PC-3 (cell line): ENCODE results near the gene TRIM31. TPM values are rescaled to one million over a fixed set of nuclear protein-coding genes. Genes with fewer than 3 reads are reported as not detected.

ENCODE experiments used
- ATAC-seq: fragments of 200-7000 bp; cut with Tn5 transposase; 2 replicates; pipeline ENCODE4 v1.9.1; 2020; ENCODE audit warnings: mild to moderate bottlenecking, moderate library complexity
- BruUV-seq: library from RNA; stranded (reverse); fragments of 400-500 nt; replicated peaks from 2 replicates; lab custom pipeline; 2021; lab: Mats Ljungman, UMichigan
- CTCF ChIA-PET: fragments of 300-600 bp; sonication (Branson Sonifier 250); formaldehyde crosslinking; loops from one replicate; lab custom pipeline; 2022; ENCODE audit warnings: antibody characterized with exemption; lab: Charles Lee
- POLR2A ChIA-PET: fragments of 300-600 bp; sonication (Branson Sonifier 250); formaldehyde crosslinking; loops from one replicate; lab custom pipeline; 2022; ENCODE audit warnings: antibody characterized with exemption; ENCODE audit not compliant: unreplicated experiment; lab: Charles Lee
- DNase-seq: peaks from one replicate; pipeline ENCODE4 v3.0.0-alpha.2; 2015
- H2AFZ ChIP-seq: fragments of 300-600 bp; sonication (generic); 2 replicates; pipeline ENCODE4 v1.6.0; 2016; ENCODE audit warnings: antibody characterized with exemption, low read length
- H3F3A ChIP-seq: fragments of 300-600 bp; sonication (generic); one replicate; pipeline ENCODE4 v1.6.0; 2017; ENCODE audit warnings: antibody characterized with exemption, low read length, control low read depth, mild to moderate bottlenecking; ENCODE audit not compliant: unreplicated experiment
- H3K27ac ChIP-seq: fragments of 300-600 bp; sonication (generic); 2 replicates; pipeline ENCODE4 v1.5.1; 2016; ENCODE audit warnings: mild to moderate bottlenecking, low read length
- H3K27me3 ChIP-seq: fragments of 300-600 bp; sonication (generic); 2 replicates; pipeline ENCODE4 v1.6.1; 2016; ENCODE audit warnings: low read length, mixed read lengths
- H3K36me3 ChIP-seq: fragments of 300-600 bp; sonication (generic); 2 replicates; pipeline ENCODE4 v1.6.1; 2016; ENCODE audit warnings: low read depth, mixed run types, low read length, mixed read lengths
- H3K4me1 ChIP-seq: fragments of 300-600 bp; sonication (generic); 2 replicates; pipeline ENCODE4 v1.5.1; 2016; ENCODE audit warnings: low read length; ENCODE audit not compliant: insufficient read depth
- H3K4me2 ChIP-seq: fragments of 300-600 bp; sonication (generic); 2 replicates; pipeline ENCODE4 v1.6.0; 2016; ENCODE audit warnings: low read length
- H3K4me3 ChIP-seq: fragments of 300-600 bp; sonication (generic); 2 replicates; pipeline ENCODE4 v1.5.1; 2016; ENCODE audit warnings: mild to moderate bottlenecking, low read length, mixed read lengths
- H3K79me2 ChIP-seq: fragments of 300-600 bp; sonication (generic); 2 replicates; pipeline ENCODE4 v1.6.1; 2017; ENCODE audit warnings: low read length, mixed read lengths
- H3K9ac ChIP-seq: fragments of 300-600 bp; sonication (generic); 2 replicates; pipeline ENCODE4 v1.6.0; 2016; ENCODE audit warnings: mild to moderate bottlenecking, low read length
- H3K9me2 ChIP-seq: fragments of 300-600 bp; sonication (generic); replicated peaks from 2 replicates; pipeline ENCODE4 v1.6.1; 2016; ENCODE audit warnings: mixed run types, low read length, mixed read lengths
- H3K9me3 ChIP-seq: fragments of 300-600 bp; sonication (generic); 2 replicates; pipeline ENCODE4 v1.6.1; 2016; ENCODE audit warnings: low read length, mixed read lengths
- H4K20me1 ChIP-seq: fragments of 300-600 bp; sonication (generic); 2 replicates; pipeline ENCODE4 v1.6.1; 2016; ENCODE audit warnings: low read length, mixed read lengths
- EZH2 ChIP-seq: fragments of 300-600 bp; sonication (generic); IDR thresholded peaks from one replicate; pipeline ENCODE4 v1.6.1; 2017; ENCODE audit warnings: antibody characterized with exemption, mild to moderate bottlenecking, low read length; ENCODE audit not compliant: unreplicated experiment
- EZH2phosphoT487 ChIP-seq: fragments of 300-600 bp; sonication (generic); IDR thresholded peaks from 2 replicates; pipeline ENCODE4 v1.6.1; 2018; ENCODE audit warnings: mild to moderate bottlenecking, antibody characterized with exemption, low read length, borderline replicate concordance
- intact Hi-C: fragments of 100-400 bp; cut with micrococcal nuclease; formaldehyde crosslinking; loops from 2 replicates; pipeline ENCODE4 v1.9.0; 2023
- total RNA-seq: library from RNA; depleted of rRNA; stranded (reverse); fragments of >200 nt; gene quantifications from 2 replicates; pipeline ENCODE4 v1.2.3, GENCODE V29; 2014
- TF ChIP-seq, protein P1 (sequence below): fragments of 300-600 bp; sonication (generic); conservative IDR thresholded peaks from 2 replicates; pipeline ENCODE4 v1.5.1; 2017; ENCODE audit warnings: antibody characterized with exemption, low read depth, mild to moderate bottlenecking, low read length

Gene TRIM31
- total RNA-seq, 1 experiment from 2014 or later = 0.11 TPM

DNA sequence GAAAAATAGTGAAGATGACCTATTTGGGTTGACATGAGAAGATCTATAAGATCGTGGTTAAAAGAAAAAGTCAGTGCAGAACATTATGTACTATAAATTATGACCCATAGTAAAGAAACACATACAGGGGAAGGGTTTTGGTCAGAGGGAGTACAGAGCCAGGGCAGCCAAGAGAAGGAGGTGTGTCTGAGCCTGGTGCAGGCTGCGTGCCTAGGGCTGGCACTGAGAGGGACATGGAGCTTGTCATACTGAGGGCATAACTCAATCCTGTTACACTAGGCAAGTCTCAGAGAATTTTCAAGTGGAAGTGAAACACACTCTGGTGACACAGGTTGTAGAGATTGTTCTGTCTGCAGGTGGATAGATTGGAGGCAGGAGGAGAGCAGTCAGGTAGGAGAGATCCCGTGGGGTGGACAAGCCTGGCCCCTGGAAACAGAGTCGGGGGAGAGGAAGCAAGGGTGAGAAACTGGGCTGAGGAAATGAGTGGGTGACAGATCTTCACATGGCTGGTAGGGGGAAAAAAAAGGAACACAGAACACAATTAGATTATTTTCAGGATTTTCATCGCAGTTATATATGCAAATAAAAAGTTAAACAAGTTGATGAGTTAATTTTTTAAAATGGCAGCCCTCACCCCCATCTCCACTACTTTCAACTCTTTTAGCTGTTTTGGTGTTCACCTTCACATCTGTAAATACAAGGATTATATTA is 18.8 kb downstream of the TRIM31 start:
- Histone ChIP-seq H3K36me3 (no peaks in the 10 kb centered on the region), H3K27me3 (no peaks in the 10 kb centered on the region), H3K27ac (no peak overlapping the region), H3K9ac (no peak overlapping the region), H3F3A (no peaks in the 10 kb centered on the region), H3K79me2 (no peaks in the 10 kb centered on the region), H3K9me2 (no peaks in the 10 kb centered on the region), H3K4me1 (peaks cover 22% of the 10 kb centered on the region), H2AFZ (no peak overlapping the region), H3K4me3 (no peak overlapping the region), H3K4me2 (no peak overlapping the region), H4K20me1 (no peaks in the 10 kb centered on the region), H3K9me3 (no peaks in the 10 kb centered on the region)
- DNase-seq (no peak), ATAC-seq (no peak)
- ChIA-PET POLR2A (interaction anchor here (0.8 to 0.9 kb wide), 2 partner anchors 33 to 177 kb away, joined by 3 to 4 read pairs; partner anchors contain the start of gene POLR1H), CTCF (no interaction called here)
- intact Hi-C loops = no loop called here
- TF ChIP-seq EZH2 (no peak), EZH2phosphoT487 (no peak)
- TF ChIP-seq, protein P1, sequence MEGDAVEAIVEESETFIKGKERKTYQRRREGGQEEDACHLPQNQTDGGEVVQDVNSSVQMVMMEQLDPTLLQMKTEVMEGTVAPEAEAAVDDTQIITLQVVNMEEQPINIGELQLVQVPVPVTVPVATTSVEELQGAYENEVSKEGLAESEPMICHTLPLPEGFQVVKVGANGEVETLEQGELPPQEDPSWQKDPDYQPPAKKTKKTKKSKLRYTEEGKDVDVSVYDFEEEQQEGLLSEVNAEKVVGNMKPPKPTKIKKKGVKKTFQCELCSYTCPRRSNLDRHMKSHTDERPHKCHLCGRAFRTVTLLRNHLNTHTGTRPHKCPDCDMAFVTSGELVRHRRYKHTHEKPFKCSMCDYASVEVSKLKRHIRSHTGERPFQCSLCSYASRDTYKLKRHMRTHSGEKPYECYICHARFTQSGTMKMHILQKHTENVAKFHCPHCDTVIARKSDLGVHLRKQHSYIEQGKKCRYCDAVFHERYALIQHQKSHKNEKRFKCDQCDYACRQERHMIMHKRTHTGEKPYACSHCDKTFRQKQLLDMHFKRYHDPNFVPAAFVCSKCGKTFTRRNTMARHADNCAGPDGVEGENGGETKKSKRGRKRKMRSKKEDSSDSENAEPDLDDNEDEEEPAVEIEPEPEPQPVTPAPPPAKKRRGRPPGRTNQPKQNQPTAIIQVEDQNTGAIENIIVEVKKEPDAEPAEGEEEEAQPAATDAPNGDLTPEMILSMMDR = no peak
- no TSS peak for BruUV-seq

GRCh38 chr6:30092852-30093543 is 19.9 kb downstream of the TRIM31 start:
- Histone ChIP-seq H2AFZ (no peak overlapping the region), H3K4me2 (no peak overlapping the region), H3K79me2 (no peaks in the 10 kb centered on the region), H3K27me3 (no peaks in the 10 kb centered on the region), H4K20me1 (no peaks in the 10 kb centered on the region), H3K4me3 (no peak overlapping the region), H3K27ac (no peak overlapping the region), H3K4me1 (peaks cover 22% of the 10 kb centered on the region), H3K36me3 (no peaks in the 10 kb centered on the region), H3F3A (no peaks in the 10 kb centered on the region), H3K9me3 (no peaks in the 10 kb centered on the region), H3K9me2 (no peaks in the 10 kb centered on the region), H3K9ac (no peak overlapping the region)
- DNase-seq = no peak
- ChIA-PET POLR2A (no interaction called here), CTCF (no interaction called here)
- no peak for ATAC-seq
- TF ChIP-seq EZH2phosphoT487 = no peak
- no peak for TF ChIP-seq EZH2
- TF ChIP-seq, protein P1 = no peak
- no TSS peak for BruUV-seq
- intact Hi-C loops = no loop called here
